ENCODE measurements around the gene GPATCH2.
A peak's percentile ranks its signal among the peaks of the same experiment; 100 is the strongest.
"Not testable (repeated sequence)": the region's sequence is repeated elsewhere in the genome, so short reads cannot be mapped to it uniquely, and the experiment has no call there.

The GPATCH2 gene

GRCh38 chr1:217630711-217631591 lies at the start of gene GPATCH2, which contains the start of gene SPATA17:
TSS of gene GPATCH2 (minus strand) at chr1:217631090. CDS start at chr1:217630971, 119 bp downstream.
TSS of gene SPATA17 (plus strand) at chr1:217631344. CDS start at chr1:217631379, 35 bp downstream.
- peak; percentile 73 for DNase-seq

- DNase-seq, result no peak
Observed at GRCh38 chr1:217674028-217674729, 43.3 kb upstream of the GPATCH2 start.

- DNase-seq, result no peak
Observed at GRCh38 chr1:217673387-217673786, 42.5 kb upstream of the GPATCH2 start.

GRCh38 chr1:217668351-217668940 lies 37.6 kb upstream of the GPATCH2 start:
- DNase-seq, result no peak

- no peak for DNase-seq
Observed at GRCh38 chr1:217661407-217661806, 30.5 kb upstream of the GPATCH2 start.

GRCh38 chr1:217660353-217661062 lies 29.6 kb upstream of the GPATCH2 start:
- no peak for DNase-seq

GRCh38 chr1:217650674-217651073 lies 19.8 kb upstream of the GPATCH2 start:
- no peak for DNase-seq

GRCh38 chr1:217647791-217648190 lies 16.9 kb upstream of the GPATCH2 start:
- DNase-seq, result no peak

- DNase-seq, result no peak
Observed at GRCh38 chr1:217642455-217642854, 11.6 kb upstream of the GPATCH2 start.

GRCh38 chr1:217627431-217627830 lies 3.5 kb downstream of the GPATCH2 start:
- no peak for DNase-seq

- DNase-seq, result no peak
Observed at GRCh38 chr1:217626321-217626720, 4.6 kb downstream of the GPATCH2 start.

GRCh38 chr1:217622042-217622441 lies 8.8 kb downstream of the GPATCH2 start:
- DNase-seq, result no peak

- no peak for DNase-seq
Observed at GRCh38 chr1:217620814-217621213, 10.1 kb downstream of the GPATCH2 start.

GRCh38 chr1:217617126-217617525 lies 13.8 kb downstream of the GPATCH2 start:
- no peak for DNase-seq

GRCh38 chr1:217614200-217614712 lies 16.6 kb downstream of the GPATCH2 start:
- no peak for DNase-seq

- no peak for DNase-seq
Observed at GRCh38 chr1:217605390-217605789, 25.5 kb downstream of the GPATCH2 start.

GRCh38 chr1:217602380-217602779 lies 28.5 kb downstream of the GPATCH2 start:
- DNase-seq, result no peak

- no peak for DNase-seq
Observed at GRCh38 chr1:217599154-217599553, 31.7 kb downstream of the GPATCH2 start.

GRCh38 chr1:217590598-217590997 lies 40.3 kb downstream of the GPATCH2 start:
- DNase-seq, result no peak

GRCh38 chr1:217586586-217586985 lies 44.3 kb downstream of the GPATCH2 start:
- no peak for DNase-seq

- no peak for DNase-seq
Observed at GRCh38 chr1:217585577-217585976, 45.3 kb downstream of the GPATCH2 start.

- not testable (repeated sequence) for DNase-seq
Observed at GRCh38 chr1:217584286-217584811, 46.5 kb downstream of the GPATCH2 start.

Data from NCI-H2107 (cell line).